HG03139 (cell line): ENCODE results near the gene PLB1.
"Not testable (repeated sequence)": the region's sequence is repeated elsewhere in the genome, so short reads cannot be mapped to it uniquely, and the experiment has no call there.

ENCODE experiments used
- ATAC-seq: cut with Tn5 transposase; IDR thresholded peaks from one replicate; pipeline ENCODE4 v1.9.1; 2021; ENCODE audit not compliant: unreplicated experiment

PLB1 gene

DNA sequence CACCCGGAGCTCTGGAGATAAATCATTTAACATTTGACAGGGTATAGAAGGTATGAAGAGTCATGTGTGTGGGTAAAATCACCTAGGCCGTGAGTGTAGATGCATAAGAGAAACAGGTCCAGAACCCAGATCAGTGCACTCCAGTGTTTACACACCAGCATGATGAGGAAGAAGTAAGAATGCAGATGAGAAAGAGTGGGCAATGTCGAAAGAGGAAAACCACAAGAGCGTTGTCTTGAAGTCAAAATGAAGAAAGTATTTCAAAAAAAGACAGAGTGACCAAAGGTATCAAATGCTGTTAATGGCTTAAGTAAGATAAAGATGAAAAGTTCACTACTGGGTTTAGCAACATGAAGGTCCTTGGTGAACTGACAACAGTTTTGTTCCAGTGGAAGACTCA is 32.0 kb upstream of the PLB1 start:
- ATAC-seq = no peak

DNA sequence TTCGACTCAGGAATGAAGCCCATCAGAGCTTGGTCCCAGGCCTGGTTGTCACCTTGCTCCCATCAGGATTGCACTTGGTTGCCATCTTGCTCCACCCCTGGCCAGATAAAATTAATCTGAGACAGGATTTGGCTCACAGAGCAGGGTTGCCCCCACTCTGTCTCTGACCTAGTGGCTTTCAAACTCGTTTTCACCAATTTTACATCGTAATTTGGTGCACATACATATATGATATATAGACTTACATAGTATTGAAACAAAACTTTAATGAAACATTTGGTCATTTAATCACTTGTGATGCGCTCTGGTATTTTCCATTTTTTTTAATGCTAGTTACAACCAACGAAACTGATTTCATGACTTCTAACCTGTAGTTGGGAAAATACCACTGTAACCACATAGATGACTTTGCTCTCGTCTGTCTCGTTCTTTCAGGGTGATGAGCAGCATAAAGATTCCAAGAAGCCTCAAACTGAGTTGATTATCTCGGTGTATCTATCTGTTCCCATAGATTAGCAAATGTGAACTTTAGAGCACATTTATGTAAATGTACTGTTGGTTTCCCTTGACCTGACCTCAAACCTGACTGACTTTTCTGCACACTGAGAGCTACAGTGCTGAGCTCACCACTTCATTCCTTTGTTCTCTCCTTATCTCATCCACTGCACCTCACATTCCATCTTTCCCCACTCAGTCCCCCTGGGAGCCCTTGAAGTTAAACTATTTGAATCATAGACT is 30.5 kb upstream of the PLB1 start:
- no peak for ATAC-seq

DNA sequence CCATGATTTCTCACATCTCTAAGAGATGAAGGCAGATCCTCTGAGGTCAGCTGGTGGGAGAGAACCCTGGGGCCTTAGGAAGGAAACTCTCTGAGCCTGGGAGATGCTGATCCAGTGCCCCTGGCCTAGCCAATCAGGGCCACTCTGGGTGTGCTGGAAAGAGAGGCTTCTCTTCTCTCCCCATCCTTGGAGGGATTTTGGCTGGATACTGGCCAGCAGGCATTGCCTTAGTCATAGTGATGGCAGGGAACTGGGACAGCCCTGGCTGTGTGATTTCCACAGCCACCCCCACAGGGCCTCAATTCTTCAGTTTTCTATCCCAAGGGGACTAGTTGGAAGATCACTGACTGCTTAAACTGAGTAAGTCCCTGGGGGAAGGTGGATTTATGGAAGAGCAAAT is 26.6 kb upstream of the PLB1 start:
- ATAC-seq = no peak

DNA sequence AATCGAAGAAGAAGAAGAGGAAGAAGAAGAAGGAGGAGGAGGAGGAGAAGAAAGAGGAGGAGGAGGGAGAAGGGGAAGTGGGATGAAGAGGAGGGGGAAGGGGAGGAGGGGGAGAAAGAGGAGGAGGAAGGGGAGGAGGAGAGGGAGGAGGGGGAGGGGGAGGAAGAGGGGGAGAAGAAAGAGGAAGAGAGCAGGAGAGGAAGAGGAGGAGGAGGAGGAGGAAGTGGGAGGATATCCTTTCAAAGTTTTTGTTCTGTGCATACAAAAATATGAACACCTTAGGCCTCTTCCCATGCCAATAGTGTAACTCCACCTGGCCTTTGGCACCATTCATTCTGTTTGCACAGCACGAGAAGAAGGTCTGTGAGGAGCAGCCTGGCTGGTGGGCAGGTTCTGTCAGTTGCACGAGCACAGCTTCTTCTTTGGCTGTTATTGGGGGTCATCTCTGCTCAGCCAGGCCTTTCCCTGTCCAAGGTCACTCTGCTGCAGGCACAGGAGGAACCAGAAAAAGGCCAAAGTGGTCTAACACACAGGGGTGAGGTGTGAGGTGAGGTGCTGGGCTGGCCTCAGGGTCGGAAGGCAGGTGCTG is 25.8 kb upstream of the PLB1 start:
- ATAC-seq = no peak

DNA sequence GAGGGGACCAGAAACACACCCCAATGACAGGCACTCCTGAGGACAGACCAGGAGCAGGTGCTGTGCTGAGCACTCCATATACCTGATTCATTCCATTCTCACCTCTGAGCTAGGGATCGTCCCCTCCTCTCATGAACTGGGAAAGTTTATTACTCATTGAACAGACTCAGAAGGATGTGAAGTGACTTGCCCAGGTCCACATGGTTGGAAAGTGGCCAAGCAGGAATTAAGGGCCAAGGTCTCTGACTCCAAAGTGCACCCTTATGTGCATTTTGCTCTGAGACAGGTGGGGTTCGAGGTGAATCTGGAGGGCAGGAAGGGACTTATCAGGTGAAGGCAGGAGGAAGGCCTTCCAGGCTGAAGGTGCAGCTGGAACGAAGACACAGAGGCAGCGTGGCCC is 25.1 kb upstream of the PLB1 start:
- ATAC-seq = no peak

DNA sequence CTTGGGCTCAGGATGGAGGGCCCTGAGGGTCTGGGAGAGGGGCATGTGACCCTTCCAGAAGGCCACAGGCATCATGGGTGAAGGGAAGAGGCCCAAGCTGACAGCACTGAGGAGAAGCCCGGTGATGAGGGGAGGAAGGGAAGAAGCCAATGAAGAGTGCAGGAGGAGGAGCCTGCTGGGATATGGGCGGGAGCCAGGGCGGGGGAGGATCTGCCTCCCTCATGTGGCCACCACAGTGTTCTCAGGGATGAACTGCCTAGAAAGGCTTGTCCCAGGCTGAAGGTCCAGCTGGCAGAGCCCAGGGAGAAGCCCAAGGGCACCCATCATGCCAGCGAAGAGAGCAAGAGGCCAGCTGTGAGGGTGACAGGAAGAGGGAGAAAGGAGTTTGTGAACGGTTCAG is 24.6 kb upstream of the PLB1 start:
- ATAC-seq = no peak

DNA sequence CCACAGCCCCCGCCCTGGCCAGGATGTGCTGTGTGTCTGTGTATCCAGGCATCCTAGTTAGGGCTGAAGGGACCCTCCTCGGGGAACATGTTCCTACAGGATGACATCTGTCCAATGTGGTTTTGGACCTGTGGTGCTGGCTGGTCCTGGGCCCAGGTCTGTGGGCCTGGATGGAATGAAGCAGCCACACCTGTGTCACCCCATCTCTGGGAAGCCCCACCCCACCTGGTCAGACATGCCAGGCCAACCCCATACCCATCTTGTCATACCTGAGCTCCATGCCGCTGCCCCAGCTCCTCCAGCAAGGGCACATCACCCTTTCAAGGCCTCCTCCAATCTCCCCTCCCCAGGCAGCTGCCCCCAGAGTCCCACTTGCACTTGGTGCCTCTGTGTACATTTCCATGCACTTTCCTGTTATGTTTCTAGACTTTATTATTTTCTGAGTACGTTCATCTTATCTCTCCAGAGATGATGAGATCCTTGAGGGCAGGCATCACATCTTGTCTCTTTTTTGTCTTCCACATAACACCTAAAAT is 24.1 kb upstream of the PLB1 start:
- ATAC-seq = no peak

DNA sequence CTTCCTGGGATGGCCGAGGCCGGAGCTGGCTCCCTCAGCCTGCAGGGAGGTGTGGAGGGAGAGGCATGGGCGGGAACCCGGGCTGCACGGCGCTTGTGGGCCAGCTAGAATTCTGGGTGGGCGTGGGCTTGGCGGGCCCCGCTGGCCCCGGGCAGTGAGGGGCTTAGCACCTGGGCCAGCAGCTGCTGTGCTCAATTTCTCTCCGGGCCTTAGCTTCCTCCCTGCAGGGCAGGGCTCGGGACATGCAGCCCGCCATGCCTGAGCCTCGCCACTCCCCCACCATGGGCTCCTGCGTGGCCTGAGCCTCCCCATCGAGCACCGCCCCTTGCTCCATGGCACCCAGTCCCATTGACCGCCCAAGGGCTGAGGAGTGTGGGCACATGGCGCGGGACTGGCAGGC is 23.2 kb upstream of the PLB1 start:
- not testable (repeated sequence) for ATAC-seq

DNA sequence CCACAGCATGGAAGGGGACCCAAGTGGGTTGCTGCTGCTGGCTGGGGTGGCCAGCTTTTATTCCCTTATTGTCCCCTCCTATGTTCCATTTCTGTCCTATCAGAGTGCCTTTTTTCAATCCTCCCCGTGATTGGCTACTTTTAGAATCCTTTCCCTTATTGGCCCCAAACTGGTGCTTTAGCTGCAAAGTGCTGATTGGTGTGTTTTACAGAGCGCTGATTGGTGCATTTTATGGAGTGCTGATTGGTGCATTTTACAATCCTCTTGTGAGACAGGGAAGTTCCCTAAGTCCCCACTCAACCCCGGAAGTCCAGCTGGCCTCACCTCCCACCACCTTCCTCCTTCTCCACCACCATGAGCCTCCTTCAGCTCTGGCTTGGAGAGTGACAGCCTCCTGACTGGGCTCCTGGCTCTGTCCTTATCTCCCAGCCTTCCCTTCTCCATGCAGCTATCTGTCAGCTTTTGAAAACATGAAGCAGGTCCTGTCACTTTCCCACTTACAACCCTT is 20.7 kb upstream of the PLB1 start:
- no peak for ATAC-seq

DNA sequence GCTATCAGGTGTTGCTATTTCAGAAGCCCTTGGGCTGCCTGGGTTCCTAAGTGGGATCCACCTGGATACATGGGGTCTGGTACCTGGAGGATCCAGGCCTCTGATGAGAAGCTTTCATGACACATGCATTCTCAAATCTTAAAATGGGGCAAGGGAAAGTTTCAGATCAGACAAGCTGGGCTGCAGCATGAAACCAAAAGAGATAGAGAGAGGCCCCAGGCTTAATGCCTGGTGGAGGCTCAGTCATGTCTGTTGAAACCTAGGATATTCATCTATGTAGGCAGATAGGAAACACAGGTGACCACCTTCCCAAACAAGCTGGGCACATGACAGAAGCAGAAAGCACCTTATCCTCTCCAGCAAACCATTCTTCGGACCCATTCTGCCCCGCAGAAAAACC is 18.8 kb upstream of the PLB1 start:
- ATAC-seq = no peak

DNA sequence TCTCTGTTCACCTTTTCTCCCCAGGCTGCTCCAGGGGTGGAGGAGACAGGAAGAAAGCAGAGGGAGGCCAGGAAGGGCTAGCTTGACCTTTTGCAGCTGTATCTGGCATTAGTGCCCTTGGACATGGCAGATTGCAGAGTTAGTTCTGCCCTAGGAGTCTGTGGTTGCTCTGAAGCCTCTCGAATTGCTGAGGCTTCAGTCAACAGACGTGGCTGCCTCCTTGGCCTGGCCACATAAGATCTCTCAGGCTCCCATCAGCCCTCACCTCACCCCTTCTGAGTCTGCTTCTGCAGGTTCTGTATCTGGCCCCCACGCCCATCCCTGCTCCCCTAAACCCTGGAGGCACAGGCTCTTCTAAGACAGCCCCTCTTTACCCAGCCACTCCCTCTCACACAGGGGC is 18.2 kb upstream of the PLB1 start:
- ATAC-seq = no peak

DNA sequence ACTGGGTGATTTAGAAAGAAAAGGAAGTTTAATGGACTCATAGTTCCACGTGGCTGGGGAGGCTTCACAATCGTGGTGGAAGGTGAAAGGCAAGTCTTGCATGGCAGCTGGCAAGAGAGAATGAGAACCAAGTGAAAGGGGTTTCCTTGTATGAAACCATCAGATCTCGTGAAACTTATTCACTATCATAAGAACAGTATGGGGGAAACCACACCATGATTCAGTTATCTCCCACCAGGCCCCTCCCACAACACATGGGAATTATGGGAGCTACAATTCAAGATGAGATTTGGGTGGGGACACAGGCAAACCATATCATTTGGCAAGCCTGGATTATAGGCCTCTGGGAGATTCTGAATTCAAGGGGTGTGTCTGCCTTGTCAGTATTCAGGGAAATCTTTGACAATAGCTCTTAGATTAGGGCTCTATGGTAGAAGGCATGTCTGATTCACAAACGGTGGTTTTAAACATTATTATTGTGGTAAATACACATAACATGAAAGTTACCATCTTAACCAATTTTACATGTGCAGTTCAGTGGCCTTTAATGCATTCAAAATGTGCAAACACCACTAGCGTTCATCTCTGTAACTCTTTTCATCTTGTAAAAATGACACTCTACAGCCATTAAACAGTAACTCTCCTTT is 15.3 kb upstream of the PLB1 start:
- ATAC-seq = no peak

DNA sequence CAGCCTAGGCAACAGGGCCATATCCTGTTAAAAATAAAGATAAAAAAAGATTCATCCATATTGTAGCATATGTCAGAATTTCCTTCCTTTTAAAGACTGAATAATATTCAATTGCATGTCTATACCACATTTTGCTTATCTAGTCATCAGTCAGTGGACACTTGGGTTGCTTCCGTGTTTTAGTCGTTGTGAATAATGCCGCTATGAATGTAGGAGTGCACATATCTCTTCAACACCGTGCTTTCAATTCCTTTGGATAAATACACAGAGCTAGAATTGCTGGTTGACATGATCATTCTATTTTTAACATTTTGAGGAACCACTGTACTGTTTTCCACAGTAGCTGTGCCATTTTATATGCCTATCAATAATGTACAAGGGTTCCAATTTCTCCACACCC is 14.0 kb upstream of the PLB1 start:
- no peak for ATAC-seq

DNA sequence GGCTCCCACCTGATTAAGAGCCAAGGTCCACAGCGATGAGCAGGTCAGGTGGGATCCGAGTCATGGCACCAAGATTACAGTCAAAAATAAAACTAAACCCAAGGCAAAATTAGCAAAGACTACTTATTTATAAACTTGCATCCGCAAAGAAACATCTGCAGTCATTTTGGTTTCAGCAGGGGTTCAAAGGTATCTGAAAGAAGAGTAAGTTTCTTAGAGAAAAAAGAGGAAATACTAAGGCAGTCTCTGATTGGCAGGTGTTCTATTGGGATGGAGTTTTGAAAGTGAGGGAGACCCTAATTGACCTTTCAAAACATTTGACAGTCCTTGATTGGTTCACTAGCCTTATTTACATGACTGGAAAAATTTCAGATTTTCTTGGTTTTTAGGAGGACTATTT is 11.0 kb upstream of the PLB1 start:
- ATAC-seq = no peak

DNA sequence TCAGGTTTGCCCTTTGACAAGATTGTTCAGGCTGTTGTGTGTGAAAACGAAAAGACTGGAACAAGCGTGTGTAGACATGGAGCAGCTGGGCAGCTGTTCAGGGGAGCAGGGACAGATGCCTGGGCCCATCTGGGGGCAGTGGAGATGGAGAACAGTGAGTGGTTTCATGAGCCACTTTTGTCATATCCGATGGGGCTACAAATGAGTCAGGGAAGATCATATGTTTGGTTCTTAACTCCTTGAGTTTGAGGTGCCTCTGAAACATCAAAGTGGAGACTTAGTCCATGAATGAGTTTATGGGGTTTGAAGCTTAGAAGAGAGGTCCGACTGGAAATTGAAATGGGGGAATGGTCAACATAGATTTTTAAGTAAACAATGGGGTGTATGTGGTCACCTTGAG is 9.3 kb upstream of the PLB1 start:
- no peak for ATAC-seq

DNA sequence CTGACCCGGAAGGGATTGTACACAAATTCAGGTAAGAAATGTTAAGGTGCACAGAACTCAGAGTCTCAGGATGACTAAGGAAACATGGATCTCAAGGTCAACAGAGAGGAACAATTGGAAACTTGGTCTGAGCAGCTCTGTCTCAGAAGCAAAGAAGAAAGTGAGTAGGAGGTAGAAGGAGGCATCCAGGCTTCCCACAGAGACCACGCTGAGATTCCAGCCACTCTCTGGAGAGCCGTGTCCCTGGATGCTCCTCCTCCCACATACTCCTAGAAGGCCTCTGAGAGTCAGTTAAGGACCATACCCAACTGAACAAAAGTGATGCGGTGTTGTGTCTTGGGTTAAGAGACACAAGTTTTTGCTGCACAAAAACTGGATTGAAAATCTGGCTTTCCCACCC is 8.6 kb upstream of the PLB1 start:
- no peak for ATAC-seq

DNA sequence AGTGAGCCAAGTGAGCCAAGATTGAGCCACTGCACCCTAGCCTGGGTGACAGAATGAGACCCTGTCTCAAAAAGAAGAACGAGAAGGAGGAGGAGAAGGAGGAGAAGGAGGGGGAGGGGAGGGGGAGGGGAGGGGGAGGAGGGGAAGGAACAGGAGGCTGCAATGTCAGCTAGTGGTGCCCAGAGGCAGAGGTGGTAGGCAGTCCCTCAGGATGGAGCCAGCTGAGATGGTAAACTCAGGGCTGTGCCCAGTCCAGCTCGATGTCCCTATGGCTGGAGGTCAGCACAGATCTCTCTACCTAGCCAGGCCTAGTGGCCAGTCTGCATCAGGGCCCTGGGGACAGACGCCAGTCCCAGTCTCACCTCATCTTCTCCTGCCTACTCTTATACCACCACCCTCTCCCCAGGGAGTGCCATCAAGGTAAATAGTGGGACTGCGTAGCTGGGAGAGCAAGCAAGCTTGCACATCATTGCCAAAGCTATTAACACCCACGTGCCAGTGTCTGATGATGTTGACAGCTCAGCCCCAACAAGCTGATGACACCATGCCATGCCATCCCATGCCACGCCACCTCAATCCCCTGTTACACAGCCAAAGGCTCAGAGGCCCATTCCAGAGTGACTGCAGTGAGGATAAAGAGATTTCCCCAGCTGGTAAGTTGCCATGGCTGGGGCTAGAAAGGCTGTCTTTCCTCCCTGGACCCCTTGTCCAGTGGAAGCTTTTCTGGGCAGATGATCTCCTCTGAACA is 7.6 kb upstream of the PLB1 start:
- no peak for ATAC-seq

DNA sequence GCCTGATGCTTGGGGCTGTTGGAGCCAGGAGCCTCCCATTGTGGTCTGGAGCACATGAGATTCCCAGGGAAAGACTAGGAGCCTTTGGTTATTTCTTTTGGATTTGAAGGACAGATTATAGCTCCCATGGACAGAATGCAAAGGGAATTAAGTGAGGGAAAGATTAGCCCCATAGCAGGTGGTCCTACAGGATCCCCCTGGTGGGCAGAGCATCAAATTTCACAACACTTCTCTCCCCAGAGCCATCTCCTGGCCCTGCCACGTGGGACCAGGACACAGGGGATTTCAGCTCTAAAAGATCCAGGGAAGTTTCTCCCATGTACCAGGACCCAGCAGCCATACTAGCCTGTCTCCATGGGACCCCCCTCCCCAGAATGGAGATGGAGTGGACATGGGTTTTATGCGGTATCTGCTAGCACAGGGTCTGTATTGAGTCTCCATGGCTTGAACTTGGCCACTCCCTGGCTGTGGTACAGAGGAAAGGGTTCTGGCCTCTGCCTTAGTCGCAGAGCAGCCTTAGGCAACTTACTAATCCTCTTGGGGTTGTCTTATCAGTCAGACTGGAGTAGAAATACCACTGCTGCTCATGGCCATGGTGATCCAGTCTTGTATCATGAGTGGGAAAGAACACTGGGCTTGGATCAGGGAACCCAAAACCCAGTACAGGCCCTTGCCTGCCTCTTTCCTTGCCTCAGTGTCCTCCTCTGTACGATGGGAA is 6.8 kb upstream of the PLB1 start:
- ATAC-seq = no peak

DNA sequence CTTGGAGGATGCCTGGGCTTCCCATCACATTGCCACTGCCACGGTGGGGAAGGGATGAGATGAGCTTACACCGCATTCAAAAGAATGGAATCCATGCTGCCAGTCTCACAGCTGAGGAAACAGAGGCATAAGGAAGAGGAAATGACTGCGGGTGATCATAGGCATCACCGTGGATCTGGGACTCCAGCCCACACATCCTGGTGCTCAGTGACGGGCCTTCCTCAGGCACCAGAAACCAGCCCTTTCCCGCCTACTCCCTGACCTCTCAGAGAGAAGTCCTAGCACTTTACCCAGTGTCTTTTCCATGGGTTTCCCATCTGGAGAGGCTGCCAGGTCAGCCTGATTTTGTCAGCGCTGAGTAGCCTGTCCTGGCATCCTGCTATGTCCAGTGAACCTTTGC is 5.3 kb upstream of the PLB1 start:
- ATAC-seq = no peak

DNA sequence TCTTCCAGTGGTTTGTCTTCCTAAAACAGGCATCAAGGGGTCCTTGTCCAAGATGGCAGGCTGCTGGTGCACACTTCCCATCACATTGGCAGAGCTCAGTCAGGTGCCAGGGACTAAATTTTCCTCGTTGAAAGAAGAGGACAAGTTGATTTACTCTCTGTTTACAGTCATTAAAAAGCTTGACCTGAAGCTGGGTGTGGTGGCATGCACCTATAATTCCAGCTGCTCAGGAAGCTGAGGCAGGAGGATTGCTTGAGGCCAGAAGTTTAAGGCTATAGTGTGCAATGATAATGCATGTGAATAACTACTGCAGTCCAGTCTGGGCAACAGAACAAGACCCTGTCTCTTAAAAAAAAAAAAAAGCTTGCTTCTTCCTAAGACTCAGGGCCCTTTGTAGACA is 3.6 kb upstream of the PLB1 start:
- ATAC-seq = no peak

DNA sequence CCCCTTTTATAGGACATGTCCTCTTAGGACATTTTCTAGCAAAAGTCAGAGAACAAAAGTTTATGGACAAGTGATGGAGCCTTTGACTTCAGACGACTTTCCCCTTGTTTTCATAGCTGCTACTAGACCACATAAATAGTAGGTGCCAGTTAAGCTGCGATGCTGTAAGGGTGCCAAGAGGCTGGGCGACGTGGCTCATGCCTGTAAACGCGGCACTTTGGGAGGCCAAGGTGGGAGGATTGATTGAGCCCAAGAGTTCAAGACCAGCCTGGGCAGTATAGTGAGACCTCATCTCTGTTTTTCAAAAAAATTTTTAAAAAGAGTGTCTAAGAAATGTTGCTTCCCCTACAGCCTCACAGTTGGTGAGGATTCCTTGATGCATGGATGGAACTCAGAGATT is 2.2 kb upstream of the PLB1 start:
- ATAC-seq = no peak
